Activated CD8-positive, alpha-beta T cell treated with anti-CD3 and anti-CD28 coated beads for 36 hours (primary cell): ENCODE data around the gene SLC22A6. TPM values are rescaled to one million over a fixed set of nuclear protein-coding genes. Genes with fewer than 3 reads are reported as not detected.

Source experiments
- ATAC-seq: fragments of 200-7000 bp; cut with Tn5 transposase; one replicate; pipeline ENCODE4 v1.10.0; 2021; ENCODE audit warnings: mild to moderate bottlenecking, moderate library complexity
- CTCF ChIA-PET: fragments of 350-600 bp; sonication (Branson Sonifier 250); formaldehyde crosslinking; loops from one replicate; lab custom pipeline; 2021; ENCODE audit warnings: antibody characterized with exemption; lab: Charles Lee
- POLR2A ChIA-PET: fragments of 350-600 bp; sonication (Branson Sonifier 250); formaldehyde crosslinking; loops from one replicate; lab custom pipeline; 2021; ENCODE audit warnings: antibody characterized with exemption; lab: Charles Lee
- DNase-seq: peaks from one replicate; pipeline ENCODE4 v3.0.0-alpha.2; 2020
- H3K27ac Mint-ChIP-seq: one replicate; pipeline ENCODE4 v1.8.0; 2021; ENCODE audit warnings: mild to moderate bottlenecking, mixed read lengths
- H3K27me3 Mint-ChIP-seq: one replicate; pipeline ENCODE4 v1.8.0; 2021; ENCODE audit warnings: mixed read lengths
- H3K36me3 Mint-ChIP-seq: one replicate; pipeline ENCODE4 v1.8.0; 2021; ENCODE audit warnings: low read depth, mixed read lengths
- H3K4me1 Mint-ChIP-seq: one replicate; pipeline ENCODE4 v1.8.0; 2021; ENCODE audit warnings: low read depth, mixed read lengths
- H3K4me3 Mint-ChIP-seq: one replicate; pipeline ENCODE4 v1.8.0; 2021; ENCODE audit warnings: mild to moderate bottlenecking, moderate library complexity, mixed read lengths
- H3K9me3 Mint-ChIP-seq: one replicate; pipeline ENCODE4 v1.8.0; 2021; ENCODE audit warnings: mixed read lengths
- CTCF ChIP-seq: fragments of 200-600 bp; IDR thresholded peaks from one replicate; pipeline ENCODE4 v1.8.0; 2022; ENCODE audit warnings: antibody characterized with exemption, mild to moderate bottlenecking
- intact Hi-C: fragments of 100-400 bp; cut with micrococcal nuclease; formaldehyde crosslinking; loops from one replicate; pipeline ENCODE4 v1.10.0; 2022
- total RNA-seq, 2 experiments: library from RNA; stranded (reverse); gene quantifications; one replicate each; pipeline ENCODE4 v1.2.3, GENCODE V29; 2021

SLC22A6 gene
- total RNA-seq, 2 experiments from 2014 or later = not detected

GRCh38 chr11:62965574-62965973 is 19.2 kb downstream of the SLC22A6 start:
- no peak for ATAC-seq
- Mint-ChIP-seq H3K4me1 (no peaks in the 10 kb centered on the region), H3K36me3 (no peaks in the 10 kb centered on the region), H3K4me3 (no peak overlapping the region), H3K27ac (no peak overlapping the region), H3K27me3 (peaks cover 20% of the 10 kb centered on the region), H3K9me3 (peaks cover 3% of the 10 kb centered on the region)
- intact Hi-C loops = no loop called here
- ChIA-PET POLR2A (interaction anchor here (0.7 kb wide), 1 partner anchor 329 kb away, joined by 3 read pairs; no protein-coding TSS in a partner anchor), CTCF (no interaction called here)
- no peak for TF ChIP-seq CTCF
- no peak for DNase-seq

GRCh38 chr11:62962391-62962790 is 22.4 kb downstream of the SLC22A6 start:
- no peak overlapping the region for H3K27ac Mint-ChIP-seq
- no peaks in the 10 kb centered on the region for H3K4me1 Mint-ChIP-seq
- ChIA-PET CTCF (interaction anchor here (0.7 to 1.3 kb wide), 4 partner anchors 12 to 61 kb away, joined by 3 to 5 read pairs (median 4); no protein-coding TSS in a partner anchor), POLR2A (no interaction called here)
- intact Hi-C loops = no loop called here
- peaks cover 9% of the 10 kb centered on the region for H3K27me3 Mint-ChIP-seq
- no peaks in the 10 kb centered on the region for H3K36me3 Mint-ChIP-seq
- TF ChIP-seq CTCF = no peak
- DNase-seq (no peak), ATAC-seq (no peak)
- H3K4me3 Mint-ChIP-seq = no peak overlapping the region
- H3K9me3 Mint-ChIP-seq = peaks cover 3% of the 10 kb centered on the region

- DNase-seq (no peak), ATAC-seq (no peak)
- ChIA-PET POLR2A (no interaction called here), CTCF (interaction anchor here (1.3 to 1.4 kb wide), 2 partner anchors 14 to 55 kb away, joined by 4 read pairs; no protein-coding TSS in a partner anchor)
- Mint-ChIP-seq H3K27ac (no peak overlapping the region), H3K27me3 (peaks cover 4% of the 10 kb centered on the region), H3K4me3 (no peak overlapping the region), H3K36me3 (no peaks in the 10 kb centered on the region), H3K9me3 (no peaks in the 10 kb centered on the region), H3K4me1 (no peaks in the 10 kb centered on the region)
- intact Hi-C loops = no loop called here
- TF ChIP-seq CTCF = no peak
Measured at GRCh38 chr11:62961017-62961570, 23.7 kb downstream of the SLC22A6 start.

GRCh38 chr11:62959422-62959980 is 25.3 kb downstream of the SLC22A6 start:
- CTCF ChIA-PET = interaction anchor here (0.6 to 1.9 kb wide), 3 partner anchors 53 to 987 kb away, joined by 3 to 7 read pairs (median 4); no protein-coding TSS in a partner anchor
- Mint-ChIP-seq H3K27me3 (peaks cover 2% of the 10 kb centered on the region), H3K4me1 (no peaks in the 10 kb centered on the region), H3K27ac (no peak overlapping the region), H3K36me3 (no peaks in the 10 kb centered on the region), H3K9me3 (no peaks in the 10 kb centered on the region), H3K4me3 (no peak overlapping the region)
- POLR2A ChIA-PET = no interaction called here
- no peak for TF ChIP-seq CTCF
- DNase-seq (no peak), ATAC-seq (no peak)
- intact Hi-C loops = no loop called here
